Panc1 (cell line): ENCODE results near the gene RNF182. TPM values are rescaled to one million over a fixed set of nuclear protein-coding genes. Genes with fewer than 3 reads are reported as not detected.

Experiments used
- ATAC-seq: fragments of 200-7000 bp; cut with Tn5 transposase; 2 replicates; pipeline ENCODE4 v1.9.1; 2020; ENCODE audit warnings: mild to moderate bottlenecking, moderate library complexity
- BruUV-seq: library from RNA; stranded (reverse); fragments of 400-500 nt; replicated peaks from 2 replicates; lab custom pipeline; 2021; lab: Mats Ljungman, UMichigan
- CTCF ChIA-PET: fragments of 300-600 bp; sonication (Branson Sonifier 250); formaldehyde crosslinking; loops from one replicate; lab custom pipeline; 2022; ENCODE audit warnings: antibody characterized with exemption; lab: Charles Lee
- POLR2A ChIA-PET: fragments of 300-600 bp; sonication (Branson Sonifier 250); formaldehyde crosslinking; loops from one replicate; lab custom pipeline; 2022; ENCODE audit warnings: antibody characterized with exemption; lab: Charles Lee
- DNase-seq: peaks from one replicate; pipeline ENCODE4 v3.0.0-alpha.2; 2010; ENCODE audit warnings: low read depth, low spot score
- H3K27ac ChIP-seq: 2 replicates; pipeline ENCODE4 v1.5.1; 2011; ENCODE audit warnings: mild to moderate bottlenecking, low read length, inconsistent platforms
- H3K27me3 ChIP-seq: fragments of 200-500 bp; sonication (Bioruptor generic); 2 replicates; pipeline ENCODE4 v1.6.0; 2014; ENCODE audit warnings: low read length, inconsistent platforms; ENCODE audit not compliant: control insufficient read depth, insufficient read depth
- H3K36me3 ChIP-seq: fragments of 200-500 bp; sonication (Bioruptor generic); 2 replicates; pipeline ENCODE4 v1.5.1; 2014; ENCODE audit warnings: inconsistent platforms, mild to moderate bottlenecking, low read length, moderate library complexity; ENCODE audit not compliant: control insufficient read depth, insufficient read depth
- H3K4me1 ChIP-seq: 2 replicates; pipeline ENCODE4 v1.5.1; 2011; ENCODE audit warnings: inconsistent platforms, mild to moderate bottlenecking, low read length, moderate library complexity; ENCODE audit not compliant: control insufficient read depth, insufficient read depth
- H3K4me3 ChIP-seq, 2 experiments: 2 replicates each; pipeline ENCODE4 v1.5.1; 2011 to 2012; ENCODE audit warnings: low read depth in 2 of 2, low read length in 2 of 2, mild to moderate bottlenecking in 2 of 2, inconsistent platforms in 1 of 2, moderate library complexity in 1 of 2
- H3K9me3 ChIP-seq: fragments of 200-500 bp; sonication (Bioruptor generic); 2 replicates; pipeline ENCODE4 v1.5.1; 2014; ENCODE audit warnings: low read depth, mild to moderate bottlenecking, inconsistent platforms, low read length, moderate library complexity; ENCODE audit not compliant: control insufficient read depth, insufficient read depth
- CTCF ChIP-seq: fragments of 450-650 bp; IDR thresholded peaks from 2 replicates; pipeline ENCODE4 v1.5.1; 2017; ENCODE audit warnings: mild to moderate bottlenecking
- POLR2AphosphoS5 ChIP-seq: IDR thresholded peaks from 2 replicates; pipeline ENCODE4 v1.6.1; 2012; ENCODE audit warnings: mild to moderate bottlenecking, low read depth, low read length, moderate library complexity
- REST ChIP-seq, 2 experiments: IDR thresholded peaks; 2 replicates each; pipeline ENCODE4 v1.6.1; 2011 to 2012; ENCODE audit warnings: low read depth in 2 of 2, control low read depth in 1 of 2, low read length in 1 of 2, mild to moderate bottlenecking in 1 of 2, moderate library complexity in 1 of 2; ENCODE audit not compliant: insufficient read depth in 1 of 2
- SIN3A ChIP-seq: IDR thresholded peaks from 2 replicates; pipeline ENCODE4 v1.6.1; 2012; ENCODE audit warnings: low read depth, mild to moderate bottlenecking, low read length, moderate library complexity, borderline replicate concordance; ENCODE audit not compliant: insufficient read depth
- TCF7L2 ChIP-seq: IDR thresholded peaks from 2 replicates; pipeline ENCODE4 v1.6.1; 2011; ENCODE audit warnings: mild to moderate bottlenecking, low read depth, low read length, inconsistent platforms
- in situ Hi-C: cut with HindIII; loops from 2 replicates; pipeline ENCODE4 v1.10.0; 2016; ENCODE audit warnings: low sequenced_read_pairs, low pct_unique_long_range_greater_than_20kb
- intact Hi-C: fragments of 100-400 bp; cut with micrococcal nuclease; formaldehyde crosslinking; loops from one replicate; pipeline ENCODE4 v1.10.0; 2022; ENCODE audit not compliant: unreplicated experiment
- total RNA-seq: library from RNA; stranded (reverse); gene quantifications from one replicate; pipeline ENCODE4 v1.2.1, GENCODE V29; 2021; ENCODE audit not compliant: unreplicated experiment

The RNF182 gene
- total RNA-seq, 1 experiment from 2014 or later = 22.2 TPM

GRCh38 chr6:13886949-13887348 is 37.8 kb upstream of the RNF182 start:
- no TSS peak for BruUV-seq
- H3K9me3 ChIP-seq = no peaks in the 10 kb centered on the region
- H3K4me1 ChIP-seq = no peaks in the 10 kb centered on the region
- H3K27ac ChIP-seq = no peak overlapping the region
- H3K27me3 ChIP-seq = no peaks in the 10 kb centered on the region
- no peak overlapping the region for H3K4me3 ChIP-seq
- no peak for DNase-seq
- no peak for TF ChIP-seq CTCF
- no peak for TF ChIP-seq REST (IDR thresholded peaks at IDR 0.05; ENCODE audit: insufficient read depth in 1 of 2, low read depth in 2 of 2, low read length in 1 of 2)
- no peak for TF ChIP-seq SIN3A
- no peak for TF ChIP-seq POLR2AphosphoS5
- no peak for TF ChIP-seq TCF7L2
- H3K36me3 ChIP-seq = no peaks in the 10 kb centered on the region
- intact Hi-C loops = no loop called here
- CTCF ChIA-PET = interaction anchor here (1.3 kb wide), 1 partner anchor 180 kb away, joined by 3 read pairs; no protein-coding TSS in a partner anchor
- POLR2A ChIA-PET = no interaction called here
- ATAC-seq = no peak
- in situ Hi-C loops = no loop called here

GRCh38 chr6:13892017-13892645 is 32.6 kb upstream of the RNF182 start:
- ATAC-seq (no peak), DNase-seq (no peak)
- Histone ChIP-seq H3K9me3 (no peaks in the 10 kb centered on the region), H3K36me3 (no peaks in the 10 kb centered on the region), H3K4me3 (no peak overlapping the region), H3K4me1 (no peaks in the 10 kb centered on the region), H3K27ac (no peak overlapping the region), H3K27me3 (no peaks in the 10 kb centered on the region)
- in situ Hi-C loops (no loop called here), intact Hi-C loops (no loop called here)
- TF ChIP-seq TCF7L2 (no peak), REST (IDR thresholded peaks at IDR 0.05; ENCODE audit: insufficient read depth in 1 of 2, low read depth in 2 of 2, low read length in 1 of 2) (no peak), CTCF (no peak), POLR2AphosphoS5 (no peak), SIN3A (no peak)
- ChIA-PET POLR2A (no interaction called here), CTCF (no interaction called here)
- no TSS peak for BruUV-seq
